ENCODE measurements around the gene KRT80. TPM values are rescaled to one million over a fixed set of nuclear protein-coding genes. Genes with fewer than 3 reads are reported as not detected.

KRT80 gene
- total RNA-seq, 3 donors from 2014 or later: 2.9 to 9.8 TPM; not detected in 1

DNA sequence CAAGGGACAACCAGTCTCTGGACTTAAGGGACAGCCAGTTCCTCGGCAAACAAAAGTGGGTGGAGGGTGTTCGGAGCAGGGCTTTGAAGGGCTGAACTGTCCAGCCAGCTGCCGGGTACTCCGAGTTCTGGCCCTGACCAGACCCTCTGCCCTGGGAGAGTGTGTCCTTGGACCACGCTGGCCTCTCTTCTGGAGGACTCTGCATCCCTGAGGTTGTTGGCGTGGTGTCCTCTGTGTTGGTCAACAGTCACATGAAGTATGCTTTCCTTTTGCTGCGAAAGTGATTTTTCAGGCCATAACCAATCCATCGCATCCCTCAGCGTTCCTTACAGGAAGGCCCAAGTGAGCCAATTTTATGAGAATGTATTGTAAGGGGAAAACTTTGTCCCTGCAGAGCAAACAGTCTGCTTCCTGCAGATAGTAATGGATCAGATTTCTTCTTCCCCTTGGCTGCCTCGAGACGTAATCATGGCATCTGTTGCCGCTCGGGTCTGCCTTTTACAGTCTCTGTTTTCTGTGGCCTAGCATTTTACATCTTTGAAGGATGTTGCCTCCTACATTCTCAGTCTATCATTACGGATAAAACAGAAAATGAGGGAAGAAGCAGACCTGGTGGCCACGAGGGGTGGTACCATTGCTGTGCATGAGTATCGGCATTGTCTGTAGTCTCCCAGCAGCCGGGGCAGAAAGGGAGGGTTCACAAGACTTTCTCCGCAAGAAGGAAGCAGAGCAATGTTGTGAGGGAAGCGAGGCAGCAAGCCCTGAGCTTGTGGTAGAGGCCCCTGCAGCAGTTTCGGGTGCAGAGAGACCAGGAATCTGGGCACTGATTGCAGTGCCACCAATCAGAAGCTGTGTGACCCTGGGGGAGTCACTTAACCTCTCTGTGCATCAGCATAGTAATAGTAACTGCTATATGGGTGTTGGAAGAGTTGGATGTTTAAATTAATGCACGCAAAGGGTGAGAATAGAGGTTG, 64.9 kb downstream of the KRT80 start:
- intact Hi-C loops (cut with DNase I; ENCODE audit: low total_unique reads): no loop called here
- peak overlapping the region; percentile 68 to 82 for H3K27ac ChIP-seq
- TF ChIP-seq CTCF (IDR thresholded peaks at IDR 0.05): no peak
- no peak for TF ChIP-seq POLR2A (IDR thresholded peaks at IDR 0.05)
- TF ChIP-seq POLR2AphosphoS5 (IDR thresholded peaks at IDR 0.05): peak in 1 of 3 donors; percentile 18

GRCh38 chr12:52126050-52126604, 65.7 kb downstream of the KRT80 start:
- H3K4me1 ChIP-seq: peaks cover 0 to 6% of the 10 kb centered on the region in 2 donors
- H3K36me3 ChIP-seq: no peaks in the 10 kb centered on the region
- intact Hi-C loops (cut with DNase I; ENCODE audit: low total_unique reads): no loop called here
- H3K27ac ChIP-seq: peak overlapping the region; percentile 68 to 82
- peak; percentile 31 to 53 for DNase-seq (ENCODE audit: low spot score in 2 of 2)
- H3K4me3 ChIP-seq: no peak overlapping the region
- H3K9me3 ChIP-seq: no peaks in the 10 kb centered on the region
- H3K27me3 ChIP-seq: no peaks in the 10 kb centered on the region
- no peak for TF ChIP-seq POLR2A (IDR thresholded peaks at IDR 0.05)

More for the DNA sequence above, 64.9 kb downstream of the KRT80 start:
- no peaks in the 10 kb centered on the region for H3K36me3 ChIP-seq
- peak; percentile 17 to 48 for DNase-seq (ENCODE audit: low spot score in 2 of 2)
- H3K4me3 ChIP-seq: no peak overlapping the region
- peaks cover 0 to 6% of the 10 kb centered on the region in 2 donors for H3K4me1 ChIP-seq
- H3K9me3 ChIP-seq: no peaks in the 10 kb centered on the region
- no peaks in the 10 kb centered on the region for H3K27me3 ChIP-seq

GRCh38 chr12:52125476-52125900, 66.3 kb downstream of the KRT80 start:
- intact Hi-C loops (cut with DNase I; ENCODE audit: low total_unique reads): no loop called here
- DNase-seq (ENCODE audit: low spot score in 2 of 2): peak; percentile 26 to 57
- Histone ChIP-seq H3K4me1 (peaks cover 0 to 6% of the 10 kb centered on the region in 2 donors), H3K27me3 (no peaks in the 10 kb centered on the region), H3K27ac (peak overlapping the region; percentile 68 to 82), H3K36me3 (no peaks in the 10 kb centered on the region), H3K4me3 (no peak overlapping the region), H3K9me3 (no peaks in the 10 kb centered on the region)
- TF ChIP-seq POLR2A (IDR thresholded peaks at IDR 0.05) (no peak), POLR2AphosphoS5 (IDR thresholded peaks at IDR 0.05) (no peak), CTCF (IDR thresholded peaks at IDR 0.05) (no peak)

DNA sequence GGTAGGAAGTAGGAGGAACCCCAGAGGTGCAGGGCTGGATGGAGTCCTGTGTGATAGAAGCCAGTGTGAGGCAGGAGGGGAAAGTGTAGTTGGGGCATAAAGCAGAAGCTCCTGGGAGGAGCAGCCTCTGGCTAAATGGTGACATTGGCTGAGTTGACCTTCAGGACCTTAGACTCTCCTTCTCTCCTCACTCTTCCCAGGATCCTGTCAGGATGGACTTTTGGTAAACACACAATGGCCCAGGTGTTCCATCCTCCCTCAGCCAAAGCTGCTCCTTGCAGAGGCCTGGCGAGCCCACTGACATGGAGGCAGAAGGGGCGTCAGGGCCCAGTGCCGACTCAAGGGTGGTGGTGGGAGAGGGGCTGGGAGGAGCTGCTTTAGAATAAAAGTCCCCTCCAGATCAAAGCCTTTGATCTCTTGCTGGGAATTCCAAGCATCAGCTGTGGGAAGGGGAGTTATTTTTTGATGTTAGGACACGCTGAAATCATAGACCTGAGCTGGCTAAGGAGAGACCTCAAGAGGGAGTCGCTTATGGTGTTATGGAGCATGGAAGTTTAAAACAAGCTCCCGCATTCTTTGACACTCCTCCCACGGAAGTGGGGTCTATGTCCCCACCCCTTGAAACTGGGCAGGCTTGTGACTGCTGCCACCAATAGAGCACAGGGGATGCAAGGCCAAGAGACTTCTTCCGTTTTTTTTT, 68.2 kb downstream of the KRT80 start:
- H3K27ac ChIP-seq: no peak overlapping the region
- intact Hi-C loops (cut with DNase I; ENCODE audit: low total_unique reads): loop anchor here (2.0 kb wide), 1 partner anchor 15 kb away; no protein-coding TSS in a partner anchor
- peaks cover 0 to 6% of the 10 kb centered on the region in 2 donors for H3K4me1 ChIP-seq
- H3K4me3 ChIP-seq: no peak overlapping the region
- no peaks in the 10 kb centered on the region for H3K36me3 ChIP-seq
- H3K27me3 ChIP-seq: no peaks in the 10 kb centered on the region
- no peaks in the 10 kb centered on the region for H3K9me3 ChIP-seq
- peak in 1 of 2 donors; percentile 36 for DNase-seq (ENCODE audit: low spot score in 2 of 2)
- TF ChIP-seq POLR2A (IDR thresholded peaks at IDR 0.05): no peak
- no peak for TF ChIP-seq POLR2AphosphoS5 (IDR thresholded peaks at IDR 0.05)
- no peak for TF ChIP-seq CTCF (IDR thresholded peaks at IDR 0.05)

DNA sequence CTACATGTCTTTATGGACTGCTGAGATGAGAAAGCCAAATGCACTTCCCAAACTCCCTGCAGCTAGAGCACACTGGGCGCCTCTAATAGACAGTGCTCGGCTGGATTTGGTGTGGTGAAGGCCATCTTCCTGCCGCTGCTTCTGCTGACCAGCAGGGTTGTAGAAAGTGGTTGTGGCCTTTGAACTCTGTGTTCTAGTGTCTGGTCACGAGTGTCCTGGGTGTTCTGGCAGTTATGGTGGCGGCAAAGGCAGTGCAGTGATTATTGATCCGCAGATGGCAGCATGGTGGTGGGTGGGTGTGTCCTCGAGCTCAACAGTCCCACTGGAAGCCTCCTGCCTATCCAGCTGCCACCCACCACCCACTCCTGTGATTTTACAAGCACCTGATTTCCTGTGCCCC, 68.9 kb downstream of the KRT80 start:
- TF ChIP-seq POLR2AphosphoS5 (IDR thresholded peaks at IDR 0.05) (no peak), POLR2A (IDR thresholded peaks at IDR 0.05) (no peak), CTCF (IDR thresholded peaks at IDR 0.05) (no peak)
- Histone ChIP-seq H3K4me1 (peaks cover 0 to 6% of the 10 kb centered on the region in 2 donors), H3K36me3 (no peaks in the 10 kb centered on the region), H3K27me3 (no peaks in the 10 kb centered on the region), H3K27ac (no peak overlapping the region), H3K4me3 (no peak overlapping the region), H3K9me3 (no peaks in the 10 kb centered on the region)
- no peak for DNase-seq (ENCODE audit: low spot score in 2 of 2)
- intact Hi-C loops (cut with DNase I; ENCODE audit: low total_unique reads): loop anchor here (2.0 kb wide), 1 partner anchor 16 kb away; no protein-coding TSS in a partner anchor
